Gastroesophageal sphincter (tissue), 3 donors: Measurements from ENCODE around the gene PPP2R5D.

ENCODE experiments used
- EP300 ChIP-seq: sonication (generic); formaldehyde crosslinking; IDR thresholded peaks from one replicate; pipeline ENCODE4 v1.6.1; 2017; ENCODE audit warnings: antibody characterized with exemption, mild to moderate bottlenecking
- POLR2A ChIP-seq, 2 donors: fragments of 450-650 bp; IDR thresholded peaks; one replicate each; pipeline ENCODE4 v1.6.1; 2017; ENCODE audit warnings: antibody characterized with exemption in 2 of 2, mild to moderate bottlenecking in 2 of 2, moderate library complexity in 1 of 2
- POLR2AphosphoS5 ChIP-seq: sonication (generic); formaldehyde crosslinking; IDR thresholded peaks from one replicate; pipeline ENCODE4 v1.6.1; 2017; ENCODE audit warnings: antibody characterized with exemption
- TF ChIP-seq, protein P1 (sequence below), 4 experiments: fragments of 200-600 bp in 2 of 4; fragments of 450-650 bp in 2 of 4; sonication (generic) in 1 of 4; IDR thresholded peaks; one replicate each; pipeline ENCODE4 v1.5.1; 2017 to 2019; ENCODE audit warnings: antibody characterized with exemption in 4 of 4, mild to moderate bottlenecking in 2 of 4, moderate library complexity in 2 of 4

DNA sequence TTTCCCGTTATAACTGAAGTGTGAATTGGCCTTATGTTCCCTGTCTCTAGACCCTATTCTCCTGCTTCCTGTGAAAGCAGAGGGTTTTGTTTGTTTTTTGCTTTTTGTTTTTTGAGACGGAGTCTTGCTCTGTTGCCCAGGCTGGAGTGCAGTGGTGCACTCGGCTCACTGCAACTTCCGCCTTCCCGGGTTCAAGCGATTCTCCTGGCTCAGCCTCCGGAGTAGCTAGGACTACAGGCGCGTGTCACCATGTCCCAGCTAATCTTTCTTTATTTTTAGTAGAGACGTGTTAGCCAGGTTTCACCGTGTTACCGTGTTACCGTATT lies 24.5 kb upstream of the PPP2R5D start:
- TF ChIP-seq, protein P1, sequence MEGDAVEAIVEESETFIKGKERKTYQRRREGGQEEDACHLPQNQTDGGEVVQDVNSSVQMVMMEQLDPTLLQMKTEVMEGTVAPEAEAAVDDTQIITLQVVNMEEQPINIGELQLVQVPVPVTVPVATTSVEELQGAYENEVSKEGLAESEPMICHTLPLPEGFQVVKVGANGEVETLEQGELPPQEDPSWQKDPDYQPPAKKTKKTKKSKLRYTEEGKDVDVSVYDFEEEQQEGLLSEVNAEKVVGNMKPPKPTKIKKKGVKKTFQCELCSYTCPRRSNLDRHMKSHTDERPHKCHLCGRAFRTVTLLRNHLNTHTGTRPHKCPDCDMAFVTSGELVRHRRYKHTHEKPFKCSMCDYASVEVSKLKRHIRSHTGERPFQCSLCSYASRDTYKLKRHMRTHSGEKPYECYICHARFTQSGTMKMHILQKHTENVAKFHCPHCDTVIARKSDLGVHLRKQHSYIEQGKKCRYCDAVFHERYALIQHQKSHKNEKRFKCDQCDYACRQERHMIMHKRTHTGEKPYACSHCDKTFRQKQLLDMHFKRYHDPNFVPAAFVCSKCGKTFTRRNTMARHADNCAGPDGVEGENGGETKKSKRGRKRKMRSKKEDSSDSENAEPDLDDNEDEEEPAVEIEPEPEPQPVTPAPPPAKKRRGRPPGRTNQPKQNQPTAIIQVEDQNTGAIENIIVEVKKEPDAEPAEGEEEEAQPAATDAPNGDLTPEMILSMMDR (IDR thresholded peaks at IDR 0.05): no peak
- TF ChIP-seq EP300 (no peak), POLR2AphosphoS5 (no peak), POLR2A (IDR thresholded peaks at IDR 0.05) (no peak)
